HG02623 (cell line): ENCODE measurements around the gene OSTN.
"Not testable (repeated sequence)": the region's sequence is repeated elsewhere in the genome, so short reads cannot be mapped to it uniquely, and the experiment has no call there.

Experiments used
- ATAC-seq: cut with Tn5 transposase; IDR thresholded peaks from one replicate; pipeline ENCODE4 v1.9.1; 2021; ENCODE audit warnings: moderate library complexity; ENCODE audit not compliant: unreplicated experiment

The OSTN gene, protein sequence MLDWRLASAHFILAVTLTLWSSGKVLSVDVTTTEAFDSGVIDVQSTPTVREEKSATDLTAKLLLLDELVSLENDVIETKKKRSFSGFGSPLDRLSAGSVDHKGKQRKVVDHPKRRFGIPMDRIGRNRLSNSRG

DNA sequence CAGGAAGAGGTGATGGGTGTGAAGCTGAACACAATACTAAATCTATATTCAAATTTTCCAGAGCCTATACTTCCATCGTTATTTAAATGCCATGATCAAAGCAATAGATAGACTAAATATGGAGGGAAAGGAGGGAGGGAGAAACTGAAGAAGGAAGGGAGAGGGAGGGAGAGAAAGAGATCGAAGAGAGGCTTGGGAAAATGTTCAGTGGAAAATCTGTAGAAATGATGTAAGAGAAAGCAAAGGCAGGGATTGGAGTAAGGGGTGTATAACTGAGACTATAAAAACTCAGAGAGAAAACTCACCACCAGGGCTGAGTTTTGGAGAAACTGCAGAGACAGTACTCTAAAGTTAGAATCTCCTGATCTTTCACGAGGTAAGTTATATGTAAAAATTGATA, at the start of gene OSTN:
Gene OSTN (plus strand): TSS at position 310 of the 400 bp plus-strand sequence. CDS start 13,292 bp downstream, outside the sequence.
- no peak for ATAC-seq

DNA sequence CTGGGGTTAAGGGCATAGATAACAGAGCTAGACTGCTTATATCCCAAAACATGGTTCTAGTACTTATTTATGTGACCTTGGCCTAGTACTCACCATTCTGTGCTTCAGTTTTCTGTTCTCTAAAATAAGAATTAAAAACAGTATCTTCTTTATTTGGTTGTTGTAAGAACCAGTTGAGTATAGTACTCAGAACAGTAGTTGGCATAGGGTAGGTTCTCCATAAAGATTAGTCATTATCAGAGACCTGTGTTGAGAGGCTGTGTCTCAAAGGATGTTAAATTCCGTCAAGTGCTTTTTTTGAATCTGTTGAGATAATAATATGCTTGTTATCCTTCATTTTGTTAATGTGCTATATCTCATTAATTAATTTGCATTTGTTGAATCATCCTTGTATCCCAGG, 47.4 kb upstream of the OSTN start:
- no peak for ATAC-seq

DNA sequence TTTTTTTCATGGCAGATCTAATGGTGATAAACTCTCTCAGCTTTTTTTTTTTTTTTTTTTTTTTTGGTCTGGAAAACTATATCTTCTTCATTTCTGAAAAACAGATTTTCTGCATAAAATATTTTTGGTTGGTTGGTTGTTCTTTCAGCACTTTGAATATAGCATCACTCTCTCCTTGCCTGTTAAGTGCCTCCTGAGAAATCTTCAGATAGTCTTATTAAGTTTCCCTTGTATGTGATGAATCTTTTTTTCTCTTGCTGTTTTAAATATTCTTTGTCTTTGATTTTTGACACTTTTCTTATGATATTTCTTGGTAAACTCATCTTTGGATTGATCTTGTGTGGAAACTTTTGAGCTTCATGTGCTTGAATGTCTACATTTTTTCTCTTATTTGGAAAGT, 44.2 kb upstream of the OSTN start:
- no peak for ATAC-seq

DNA sequence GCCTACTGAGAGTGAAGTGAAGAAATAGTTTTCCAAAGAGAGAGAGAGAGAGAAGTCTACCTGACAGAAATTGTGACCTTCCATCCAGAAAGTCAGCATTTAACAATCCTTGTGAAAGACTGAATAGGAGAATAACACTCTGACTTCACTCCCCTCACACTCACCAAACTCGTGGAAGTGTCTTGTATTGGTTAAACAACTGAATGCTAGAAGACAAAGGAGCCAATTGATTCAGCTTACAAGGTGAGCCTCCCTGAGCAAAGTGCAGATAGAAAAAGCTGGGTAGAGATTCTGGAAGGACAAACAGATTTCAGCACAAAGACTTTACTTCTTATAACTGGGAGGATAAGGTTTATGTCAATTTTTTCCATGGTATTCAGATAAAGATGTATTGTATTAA, 40.8 kb upstream of the OSTN start:
- no peak for ATAC-seq

DNA sequence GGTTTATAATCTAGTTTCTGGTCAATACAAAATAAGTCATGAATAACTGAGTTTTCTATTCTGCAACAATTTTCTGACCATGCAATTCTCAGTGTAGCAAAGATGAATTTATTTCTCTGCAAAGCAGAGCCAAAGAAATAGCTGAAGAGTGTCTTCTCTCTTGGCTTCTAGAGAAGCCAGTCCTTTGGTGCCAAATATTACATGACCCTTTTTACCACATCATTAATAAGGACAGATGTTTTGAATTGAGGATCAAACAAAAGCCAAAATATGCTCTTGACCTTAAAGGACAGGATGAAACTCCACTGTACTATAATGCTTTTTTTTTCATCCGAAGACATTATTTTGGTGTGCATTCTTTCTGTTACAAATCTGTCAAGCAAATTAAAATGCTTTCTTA, 40.2 kb upstream of the OSTN start:
- no peak for ATAC-seq

DNA sequence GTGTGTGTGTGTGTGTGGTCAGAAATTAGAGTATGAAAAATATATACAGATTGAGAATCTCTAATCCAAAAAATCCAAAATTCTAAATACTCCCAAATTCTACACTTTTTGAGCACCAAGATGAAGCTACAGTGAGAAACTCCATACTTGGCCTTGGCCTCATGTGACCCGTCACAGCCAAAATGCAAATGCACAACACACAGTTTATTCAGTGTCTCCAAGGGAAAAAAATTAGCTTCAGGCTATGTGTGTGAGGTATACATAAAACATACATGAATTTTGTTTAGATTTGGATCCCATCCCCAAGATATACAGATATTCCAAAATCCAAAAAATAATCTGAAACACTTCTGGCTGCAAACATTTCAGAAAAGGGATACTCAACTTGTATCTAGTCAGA, 33.2 kb upstream of the OSTN start:
- no peak for ATAC-seq

DNA sequence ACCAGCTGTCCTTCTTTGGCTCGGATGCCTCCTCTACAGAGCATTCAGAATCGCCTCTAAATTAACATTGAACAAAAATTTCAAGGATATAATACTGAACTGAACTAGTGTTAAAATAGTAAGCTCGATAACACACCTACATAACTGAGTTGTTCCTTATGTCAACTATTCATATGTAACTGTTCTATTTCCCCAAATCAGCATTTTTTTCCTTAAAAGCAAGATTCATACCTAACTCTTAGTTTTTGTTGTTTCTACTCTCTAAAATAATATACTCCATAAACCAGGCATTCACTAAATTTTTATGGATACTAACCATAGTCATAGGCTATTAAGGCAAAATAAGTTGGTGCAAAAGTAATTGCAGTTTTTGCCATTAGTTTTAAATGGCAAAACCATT, 32.7 kb upstream of the OSTN start:
- no peak for ATAC-seq

DNA sequence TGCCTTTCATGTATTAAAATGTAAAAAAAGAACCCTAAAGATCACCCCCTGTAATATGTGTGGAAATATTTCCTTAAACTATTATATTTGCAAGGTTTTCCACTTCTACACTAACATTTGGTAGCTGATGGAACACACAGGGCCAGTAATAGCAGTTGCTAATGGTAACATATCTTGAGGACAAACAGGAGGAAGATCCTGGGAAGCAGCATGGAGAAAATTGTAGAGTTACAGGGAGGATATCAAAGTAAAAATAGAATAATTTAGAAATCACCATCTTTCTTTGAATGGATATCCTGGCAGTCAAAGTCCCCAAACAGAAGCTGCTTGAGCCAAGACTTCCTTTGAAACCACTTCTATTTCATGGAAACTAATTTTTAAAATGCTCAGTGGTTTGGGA, 29.5 kb upstream of the OSTN start:
- ATAC-seq = no peak

DNA sequence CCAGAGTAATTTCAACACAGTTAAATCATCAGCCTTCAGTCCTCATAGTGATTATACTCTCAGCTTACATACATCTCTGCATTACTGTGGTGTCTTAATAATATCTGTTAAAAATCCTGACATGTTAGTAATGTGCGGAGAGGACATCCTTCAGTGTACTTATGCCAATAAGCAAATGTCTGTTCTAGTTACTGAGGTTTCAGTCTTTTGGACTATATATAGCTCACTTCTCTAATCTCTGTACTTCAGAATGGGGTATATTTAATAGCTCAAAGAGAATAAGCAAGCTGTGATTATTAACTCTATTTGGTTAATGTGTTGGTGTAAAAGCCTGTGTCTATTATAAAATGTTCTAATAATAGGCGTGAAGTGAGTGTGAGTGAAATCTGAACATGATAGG, 28.9 kb upstream of the OSTN start:
- ATAC-seq = no peak

DNA sequence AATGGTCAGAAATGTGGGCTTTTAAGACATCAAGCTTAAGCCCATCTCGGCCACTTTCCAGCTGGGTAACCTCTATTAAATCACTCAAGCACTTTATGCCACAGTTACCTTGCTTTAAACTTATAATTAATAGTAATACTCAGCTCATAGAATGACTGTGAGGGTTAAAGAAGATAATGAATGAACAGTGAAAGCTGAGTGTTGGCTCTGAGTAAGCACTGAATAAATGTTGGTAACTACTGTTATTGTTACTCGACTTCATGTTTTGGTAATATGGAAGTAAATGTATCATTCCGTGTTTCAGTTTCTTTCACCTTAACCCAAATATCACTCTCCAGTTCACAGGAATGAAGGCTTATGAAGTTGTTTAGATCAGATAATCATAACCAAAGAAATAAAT, 23.9 kb upstream of the OSTN start:
- ATAC-seq = no peak

DNA sequence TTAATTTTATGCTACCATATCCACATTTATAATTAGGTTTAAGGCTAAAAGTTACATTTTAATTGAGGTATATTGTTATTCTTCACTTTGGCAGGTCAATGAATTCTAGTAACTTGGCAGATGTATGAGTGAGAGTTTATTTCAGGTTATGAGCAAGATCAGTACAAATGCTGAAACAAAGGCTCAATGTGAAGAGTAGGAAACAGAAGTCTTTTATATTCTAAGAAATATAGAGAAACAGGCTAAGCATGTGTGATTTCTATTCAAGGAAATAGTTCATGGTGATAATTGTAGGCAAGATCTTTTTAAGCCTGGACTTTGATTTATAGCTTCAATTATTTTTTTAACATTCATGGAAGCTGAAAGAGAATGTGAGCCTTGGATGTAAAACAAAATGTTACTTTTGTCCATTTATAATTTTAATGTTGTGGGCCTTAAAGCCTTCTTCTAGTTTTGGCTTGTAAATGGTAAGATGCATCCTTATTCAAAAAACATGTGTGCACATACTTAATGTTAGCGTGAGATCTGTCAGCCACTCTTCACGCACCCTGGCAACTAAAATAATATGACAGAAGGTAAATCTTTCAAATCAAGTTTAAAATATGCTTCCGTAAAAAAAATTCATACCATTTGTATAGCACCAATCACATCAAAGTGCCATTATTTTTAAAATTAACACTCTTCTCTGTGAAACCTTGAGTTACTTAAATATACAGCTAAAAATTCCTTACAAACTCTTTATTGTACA, 22.8 kb upstream of the OSTN start:
- no peak for ATAC-seq

DNA sequence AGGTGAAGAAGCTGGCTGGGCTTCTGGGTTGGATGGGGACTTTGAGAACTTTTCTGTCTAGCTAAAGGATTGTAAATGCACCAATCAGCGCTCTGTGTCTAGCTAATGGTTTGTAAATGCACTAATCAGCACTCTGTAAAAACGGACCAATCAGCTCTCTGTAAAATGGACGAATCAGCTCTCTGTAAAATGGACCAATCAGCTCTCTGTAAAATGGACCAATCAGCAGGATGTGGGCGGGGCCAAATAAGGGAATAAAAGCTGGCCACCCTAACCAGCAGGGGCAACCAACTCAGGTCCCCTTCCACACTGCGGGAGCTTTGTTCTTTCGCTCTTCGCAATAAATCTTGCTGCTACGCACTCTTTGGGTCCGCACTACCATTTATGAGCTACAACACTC, 13.7 kb upstream of the OSTN start:
- not testable (repeated sequence) for ATAC-seq

DNA sequence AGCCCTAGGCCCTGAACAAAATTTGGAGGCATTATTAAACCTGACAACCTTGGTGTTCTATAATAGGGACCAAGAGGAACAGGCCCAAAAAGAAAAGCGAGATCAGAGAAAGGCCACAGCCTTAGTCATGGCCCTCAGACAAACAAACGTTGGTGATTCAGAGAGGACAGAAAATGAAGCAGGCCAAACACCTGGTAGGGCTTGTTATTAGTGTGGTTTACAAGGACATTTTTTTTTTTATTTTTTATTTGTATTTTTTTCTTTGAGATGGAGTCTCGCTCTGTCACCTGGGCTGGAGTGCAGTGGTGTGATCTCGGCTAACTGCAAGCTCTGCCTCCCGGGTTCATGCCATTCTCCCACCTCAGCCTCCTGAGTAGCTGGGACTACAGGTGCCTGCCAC, 10.8 kb upstream of the OSTN start:
- ATAC-seq = not testable (repeated sequence)

DNA sequence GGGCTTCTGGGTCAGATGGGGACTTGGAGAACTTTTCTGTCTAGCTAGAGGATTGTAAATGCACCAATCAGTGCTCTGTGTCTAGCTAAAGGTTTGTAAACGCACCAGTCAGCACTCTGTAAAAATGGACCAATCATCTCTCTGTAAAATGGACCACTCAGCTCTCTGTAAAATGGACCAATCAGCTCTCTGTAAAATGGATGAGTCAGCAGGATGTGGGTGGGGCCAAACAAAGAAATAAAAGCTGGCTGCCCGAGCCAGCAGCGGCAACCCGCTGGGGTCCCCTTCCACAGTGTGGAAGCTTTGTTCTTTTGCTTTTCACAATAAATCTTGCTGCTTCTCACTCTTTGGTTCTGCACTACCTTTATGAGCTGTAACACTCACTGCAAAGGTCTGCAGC, 6.8 kb upstream of the OSTN start:
- ATAC-seq = not testable (repeated sequence)

DNA sequence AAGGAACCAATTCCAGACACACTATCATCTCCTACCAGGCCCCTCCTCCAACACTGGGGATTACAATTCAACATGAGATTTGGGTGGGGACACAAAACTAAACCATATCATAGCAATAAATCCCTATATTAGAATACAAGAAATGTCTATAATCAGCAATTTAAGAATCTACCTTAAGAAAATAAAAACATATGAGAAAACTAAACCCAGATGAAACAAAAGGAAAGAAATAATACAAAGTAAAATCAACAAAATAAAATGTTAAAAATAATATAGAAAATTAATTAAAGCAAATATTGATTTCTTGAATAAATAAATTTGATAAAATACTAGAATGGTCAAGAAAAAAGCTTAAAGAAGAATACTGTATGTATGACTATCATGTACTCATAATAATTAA, 6.1 kb upstream of the OSTN start:
- ATAC-seq = no peak

DNA sequence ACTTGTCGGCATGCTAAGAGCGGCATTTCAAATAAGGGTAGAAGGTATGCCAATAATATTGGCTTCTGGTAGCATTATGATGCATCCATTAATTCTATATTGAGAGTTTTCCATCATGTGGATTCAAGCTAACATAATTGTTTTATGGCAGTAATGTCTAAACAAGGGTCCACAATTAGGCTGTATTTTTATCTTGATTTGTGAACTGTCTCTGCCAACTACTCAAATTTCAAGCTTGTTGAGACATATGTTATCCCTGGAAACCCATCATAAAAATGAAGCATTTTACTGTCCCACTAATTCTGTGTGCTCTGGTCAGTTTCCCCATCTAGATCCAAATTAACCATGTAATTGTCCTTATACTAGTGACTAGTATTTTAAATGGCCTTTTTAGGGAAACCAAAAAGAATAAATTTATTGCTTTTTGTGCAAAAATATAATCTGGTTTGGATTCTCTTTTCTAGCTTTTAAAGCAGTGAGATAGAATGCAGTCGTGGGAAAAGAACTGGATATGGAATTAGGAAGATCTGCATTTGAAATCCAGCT, 1.2 kb upstream of the OSTN start:
- ATAC-seq = no peak

DNA sequence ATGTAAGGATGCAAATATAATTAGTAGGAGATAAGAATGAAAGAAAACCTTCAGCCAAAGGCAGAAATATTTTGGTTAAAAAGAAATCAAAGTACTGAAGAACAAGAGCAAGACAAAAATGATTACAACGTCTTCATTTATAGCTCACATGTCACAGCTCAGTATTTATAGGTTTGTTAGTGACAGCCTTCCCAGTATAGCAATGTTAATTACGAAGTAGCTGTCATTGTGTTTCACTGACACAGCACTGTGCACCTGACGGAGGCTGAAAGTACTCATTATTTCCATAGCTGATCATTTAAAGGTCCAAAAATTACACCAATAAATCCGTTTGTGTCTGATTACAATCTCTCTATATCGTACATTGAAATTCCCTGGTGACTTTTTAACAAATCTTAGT, 561 bp upstream of the OSTN start:
- ATAC-seq = no peak

DNA sequence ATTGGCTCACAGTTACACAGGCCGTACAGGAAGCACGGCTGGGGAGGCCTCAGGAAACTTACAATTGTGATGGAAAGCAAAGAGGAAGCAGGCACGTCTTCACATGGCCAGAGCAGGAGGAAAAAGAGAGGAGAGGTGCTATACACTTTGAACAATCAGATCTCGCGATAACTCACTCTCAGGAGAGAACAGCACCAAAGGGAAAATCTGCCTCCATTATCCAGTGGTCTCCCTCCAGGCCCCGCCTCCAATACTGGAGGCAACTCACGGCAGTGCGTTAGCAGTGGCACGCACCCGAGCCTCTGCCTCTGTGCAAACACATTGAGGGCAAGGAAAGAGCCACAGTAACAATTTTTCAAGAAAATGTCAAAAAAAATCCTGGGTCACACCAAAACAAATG, 11.0 kb downstream of the OSTN start:
- ATAC-seq = no peak

DNA sequence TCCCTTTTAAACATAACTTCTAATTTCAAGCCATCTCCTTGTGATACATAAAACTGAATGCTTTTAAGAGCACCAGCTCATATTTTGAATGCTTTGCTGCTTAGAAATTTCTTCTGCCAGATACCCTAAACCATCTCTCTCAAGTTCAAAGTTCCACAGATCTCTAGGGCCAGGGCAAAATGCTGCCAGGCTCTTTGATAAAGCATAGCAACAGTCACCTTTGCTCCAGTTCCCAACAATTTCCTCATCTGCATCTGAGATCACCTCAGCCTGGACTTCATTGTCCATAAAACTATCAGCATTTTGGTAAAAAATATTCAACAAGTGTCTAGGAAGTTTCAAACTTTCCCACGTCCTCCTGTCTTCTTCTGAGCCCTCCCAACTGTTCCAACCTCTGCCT, 17.5 kb downstream of the OSTN start:
- no peak for ATAC-seq

DNA sequence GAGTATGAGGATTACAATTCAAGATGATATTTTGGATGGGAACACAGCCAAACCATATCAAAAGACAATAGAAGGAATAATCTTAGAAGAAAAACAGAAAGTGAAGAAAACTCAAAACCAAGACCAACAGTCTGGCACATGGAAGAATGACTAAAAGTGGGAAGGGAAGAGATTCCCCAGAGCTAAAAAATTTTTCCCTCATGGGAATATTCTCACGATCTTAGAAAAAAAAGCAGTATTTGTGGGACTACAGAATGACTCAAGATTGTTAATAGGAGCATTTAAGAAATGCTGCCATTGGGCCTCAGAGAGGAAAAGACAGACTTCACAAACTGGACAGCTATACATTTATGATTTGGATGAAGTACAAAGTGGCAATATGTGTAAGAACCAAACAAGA, 18.3 kb downstream of the OSTN start:
- ATAC-seq = no peak

DNA sequence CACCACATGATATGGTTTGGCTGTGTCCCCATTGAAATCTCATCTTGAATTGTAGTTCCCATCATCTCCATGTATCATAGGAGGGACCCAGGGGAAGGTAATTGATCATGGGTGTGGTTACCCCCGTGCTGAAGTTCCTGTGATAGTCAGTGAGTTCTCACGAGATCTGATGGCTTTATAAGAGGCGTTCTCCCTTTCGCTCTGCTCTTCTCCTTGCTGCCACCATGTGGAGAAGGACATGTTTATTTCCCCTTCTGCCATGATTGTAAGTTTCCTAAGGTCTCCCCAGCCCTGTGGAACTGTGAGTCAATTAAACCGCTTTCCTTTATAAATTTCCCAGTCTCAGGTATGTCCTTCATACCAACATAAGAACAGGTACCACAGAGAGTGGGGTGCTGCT, 21.9 kb downstream of the OSTN start:
- no peak for ATAC-seq

DNA sequence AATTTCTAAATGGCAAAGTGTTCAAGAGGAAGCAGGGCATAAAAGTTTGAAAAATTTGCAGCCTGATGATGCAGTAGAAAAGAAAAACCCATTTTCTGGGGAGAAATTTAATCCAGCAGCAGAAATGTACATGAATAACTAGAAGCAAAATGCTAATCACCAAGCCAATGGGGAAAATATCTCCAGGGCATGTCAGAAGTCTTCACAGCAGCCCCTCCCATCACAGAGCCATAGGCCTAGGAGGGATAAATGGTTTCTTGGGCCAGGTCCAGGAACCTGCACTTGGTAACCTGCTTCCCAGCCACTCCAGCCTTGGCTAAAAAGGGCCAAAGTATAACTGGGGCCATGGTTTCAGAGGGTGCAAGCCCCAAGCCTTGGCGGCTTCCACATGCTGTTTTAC, 22.6 kb downstream of the OSTN start:
- ATAC-seq = no peak

DNA sequence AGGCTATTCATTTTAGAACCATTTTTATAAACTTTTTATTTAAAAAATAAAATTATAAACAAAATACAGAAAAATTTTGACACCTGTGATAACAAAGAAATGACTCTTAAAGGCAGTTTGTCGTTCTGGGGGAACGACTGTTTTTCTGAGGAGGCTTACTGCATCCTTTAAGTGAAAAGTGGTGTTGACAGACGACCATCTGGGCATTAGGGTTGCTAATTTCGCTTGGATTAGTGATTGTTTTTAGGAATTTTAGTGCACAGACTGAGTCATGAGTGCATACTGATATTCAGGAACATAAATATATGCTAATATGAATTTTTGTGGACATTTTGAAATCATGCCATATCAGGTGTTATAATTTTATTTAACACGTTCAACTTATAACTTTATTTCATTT, 28.5 kb downstream of the OSTN start:
- ATAC-seq = no peak
